ENCODE measurements around the gene PAM. TPM values are rescaled to one million over a fixed set of nuclear protein-coding genes. Genes with fewer than 3 reads are reported as not detected.
A peak's percentile ranks its signal among the peaks of the same experiment; 100 is the strongest.

PAM gene
- total RNA-seq, 1 experiment from 2014 or later, result 31.9 TPM

- no peaks in the 10 kb centered on the region for H3K79me2 ChIP-seq (ENCODE audit: low read length)
- H2AFZ ChIP-seq (ENCODE audit: low read length), result no peak overlapping the region
- DNase-seq, result no peak
- H3K4me2 ChIP-seq (ENCODE audit: low read depth, low read length, poor library complexity, severe bottlenecking), result no peak overlapping the region
- H3K9me2 ChIP-seq (replicated peaks; ENCODE audit: insufficient read depth, low read length), result no peaks in the 10 kb centered on the region
- no peaks in the 10 kb centered on the region for H3K27me3 ChIP-seq (ENCODE audit: low read length)
- H4K20me1 ChIP-seq (ENCODE audit: insufficient read depth, low read depth, low read length), result no peaks in the 10 kb centered on the region
- no peak overlapping the region for H3K4me3 ChIP-seq (ENCODE audit: low read length)
- H3K36me3 ChIP-seq (ENCODE audit: insufficient read depth, low read length), result no peaks in the 10 kb centered on the region
- H3K9me3 ChIP-seq (ENCODE audit: low read length), result no peaks in the 10 kb centered on the region
- H3K9ac ChIP-seq (ENCODE audit: low read length), result no peak overlapping the region
- no peak overlapping the region for H3K27ac ChIP-seq (ENCODE audit: low read length)
- no peaks in the 10 kb centered on the region for H3K4me1 ChIP-seq (ENCODE audit: low read length)
These were observed 206.6 kb downstream of the PAM start for GRCh38 chr5:102961671-102962070.

GRCh38 chr5:102965653-102966052, 210.5 kb downstream of the PAM start:
- no peaks in the 10 kb centered on the region for H3K36me3 ChIP-seq (ENCODE audit: insufficient read depth, low read length)
- H3K9me3 ChIP-seq (ENCODE audit: low read length), result no peaks in the 10 kb centered on the region
- H3K9me2 ChIP-seq (replicated peaks; ENCODE audit: insufficient read depth, low read length), result no peaks in the 10 kb centered on the region
- no peaks in the 10 kb centered on the region for H3K79me2 ChIP-seq (ENCODE audit: low read length)
- no peaks in the 10 kb centered on the region for H3K4me1 ChIP-seq (ENCODE audit: low read length)
- H3K27ac ChIP-seq (ENCODE audit: low read length), result no peak overlapping the region
- H3K27me3 ChIP-seq (ENCODE audit: low read length), result no peaks in the 10 kb centered on the region
- no peak overlapping the region for H3K4me3 ChIP-seq (ENCODE audit: low read length)
- H3K9ac ChIP-seq (ENCODE audit: low read length), result no peak overlapping the region
- H4K20me1 ChIP-seq (ENCODE audit: insufficient read depth, low read depth, low read length), result no peaks in the 10 kb centered on the region
- DNase-seq, result no peak
- no peak overlapping the region for H2AFZ ChIP-seq (ENCODE audit: low read length)
- H3K4me2 ChIP-seq (ENCODE audit: low read depth, low read length, poor library complexity, severe bottlenecking), result no peak overlapping the region

GRCh38 chr5:102969641-102970040, 214.5 kb downstream of the PAM start:
- Histone ChIP-seq H3K9me3 (ENCODE audit: low read length) (no peaks in the 10 kb centered on the region), H3K9me2 (replicated peaks; ENCODE audit: insufficient read depth, low read length) (no peaks in the 10 kb centered on the region), H3K4me2 (ENCODE audit: low read depth, low read length, poor library complexity, severe bottlenecking) (no peak overlapping the region), H3K9ac (ENCODE audit: low read length) (no peak overlapping the region), H2AFZ (ENCODE audit: low read length) (no peak overlapping the region), H3K27me3 (ENCODE audit: low read length) (no peaks in the 10 kb centered on the region), H3K27ac (ENCODE audit: low read length) (no peak overlapping the region), H3K36me3 (ENCODE audit: insufficient read depth, low read length) (no peaks in the 10 kb centered on the region), H4K20me1 (ENCODE audit: insufficient read depth, low read depth, low read length) (no peaks in the 10 kb centered on the region), H3K4me3 (ENCODE audit: low read length) (no peak overlapping the region), H3K4me1 (ENCODE audit: low read length) (no peaks in the 10 kb centered on the region), H3K79me2 (ENCODE audit: low read length) (no peaks in the 10 kb centered on the region)
- DNase-seq, result no peak

GRCh38 chr5:102971676-102972293, 216.7 kb downstream of the PAM start:
- H3K4me1 ChIP-seq (ENCODE audit: low read length), result no peaks in the 10 kb centered on the region
- no peaks in the 10 kb centered on the region for H3K9me3 ChIP-seq (ENCODE audit: low read length)
- H3K27me3 ChIP-seq (ENCODE audit: low read length), result no peaks in the 10 kb centered on the region
- no peak overlapping the region for H2AFZ ChIP-seq (ENCODE audit: low read length)
- H3K4me3 ChIP-seq (ENCODE audit: low read length), result no peak overlapping the region
- H3K79me2 ChIP-seq (ENCODE audit: low read length), result no peaks in the 10 kb centered on the region
- no peak overlapping the region for H3K9ac ChIP-seq (ENCODE audit: low read length)
- DNase-seq, result peak; percentile 53
- no peaks in the 10 kb centered on the region for H3K36me3 ChIP-seq (ENCODE audit: insufficient read depth, low read length)
- no peaks in the 10 kb centered on the region for H4K20me1 ChIP-seq (ENCODE audit: insufficient read depth, low read depth, low read length)
- no peaks in the 10 kb centered on the region for H3K9me2 ChIP-seq (replicated peaks; ENCODE audit: insufficient read depth, low read length)
- H3K27ac ChIP-seq (ENCODE audit: low read length), result no peak overlapping the region
- no peak overlapping the region for H3K4me2 ChIP-seq (ENCODE audit: low read depth, low read length, poor library complexity, severe bottlenecking)

GRCh38 chr5:102974177-102974576, 219.1 kb downstream of the PAM start:
- no peaks in the 10 kb centered on the region for H3K27me3 ChIP-seq (ENCODE audit: low read length)
- H3K36me3 ChIP-seq (ENCODE audit: insufficient read depth, low read length), result no peaks in the 10 kb centered on the region
- H3K4me1 ChIP-seq (ENCODE audit: low read length), result no peaks in the 10 kb centered on the region
- H3K9me3 ChIP-seq (ENCODE audit: low read length), result no peaks in the 10 kb centered on the region
- no peaks in the 10 kb centered on the region for H3K9me2 ChIP-seq (replicated peaks; ENCODE audit: insufficient read depth, low read length)
- no peak overlapping the region for H3K9ac ChIP-seq (ENCODE audit: low read length)
- H4K20me1 ChIP-seq (ENCODE audit: insufficient read depth, low read depth, low read length), result no peaks in the 10 kb centered on the region
- no peak for DNase-seq
- H3K27ac ChIP-seq (ENCODE audit: low read length), result no peak overlapping the region
- H3K4me2 ChIP-seq (ENCODE audit: low read depth, low read length, poor library complexity, severe bottlenecking), result no peak overlapping the region
- H3K79me2 ChIP-seq (ENCODE audit: low read length), result no peaks in the 10 kb centered on the region
- no peak overlapping the region for H2AFZ ChIP-seq (ENCODE audit: low read length)
- no peak overlapping the region for H3K4me3 ChIP-seq (ENCODE audit: low read length)

- Histone ChIP-seq H3K4me1 (ENCODE audit: low read length) (no peaks in the 10 kb centered on the region), H3K4me2 (ENCODE audit: low read depth, low read length, poor library complexity, severe bottlenecking) (no peak overlapping the region)
These were observed 219.9 kb downstream of the PAM start for GRCh38 chr5:102975045-102975444.

GRCh38 chr5:102975457-102976182, 220.5 kb downstream of the PAM start:
- Histone ChIP-seq H3K9ac (ENCODE audit: low read length) (no peak overlapping the region), H3K27me3 (ENCODE audit: low read length) (no peaks in the 10 kb centered on the region), H2AFZ (ENCODE audit: low read length) (no peak overlapping the region), H4K20me1 (ENCODE audit: insufficient read depth, low read depth, low read length) (no peaks in the 10 kb centered on the region), H3K4me1 (ENCODE audit: low read length) (no peaks in the 10 kb centered on the region), H3K9me2 (replicated peaks; ENCODE audit: insufficient read depth, low read length) (no peaks in the 10 kb centered on the region), H3K4me3 (ENCODE audit: low read length) (no peak overlapping the region), H3K36me3 (ENCODE audit: insufficient read depth, low read length) (no peaks in the 10 kb centered on the region), H3K79me2 (ENCODE audit: low read length) (no peaks in the 10 kb centered on the region), H3K4me2 (ENCODE audit: low read depth, low read length, poor library complexity, severe bottlenecking) (no peak overlapping the region), H3K27ac (ENCODE audit: low read length) (no peak overlapping the region), H3K9me3 (ENCODE audit: low read length) (no peaks in the 10 kb centered on the region)
- no peak for DNase-seq

More at GRCh38 chr5:102975045-102975444, 219.9 kb downstream of the PAM start:
- DNase-seq, result no peak
- no peaks in the 10 kb centered on the region for H3K9me3 ChIP-seq (ENCODE audit: low read length)
- no peaks in the 10 kb centered on the region for H3K27me3 ChIP-seq (ENCODE audit: low read length)
- no peak overlapping the region for H3K4me3 ChIP-seq (ENCODE audit: low read length)
- H3K27ac ChIP-seq (ENCODE audit: low read length), result no peak overlapping the region
- H3K9ac ChIP-seq (ENCODE audit: low read length), result no peak overlapping the region
- no peaks in the 10 kb centered on the region for H3K9me2 ChIP-seq (replicated peaks; ENCODE audit: insufficient read depth, low read length)
- no peaks in the 10 kb centered on the region for H3K79me2 ChIP-seq (ENCODE audit: low read length)
- H4K20me1 ChIP-seq (ENCODE audit: insufficient read depth, low read depth, low read length), result no peaks in the 10 kb centered on the region
- H2AFZ ChIP-seq (ENCODE audit: low read length), result no peak overlapping the region
- H3K36me3 ChIP-seq (ENCODE audit: insufficient read depth, low read length), result no peaks in the 10 kb centered on the region

- Histone ChIP-seq H3K79me2 (ENCODE audit: low read length) (no peaks in the 10 kb centered on the region), H3K27me3 (ENCODE audit: low read length) (no peaks in the 10 kb centered on the region)
These were observed 227.0 kb downstream of the PAM start for GRCh38 chr5:102981957-102982635.

More at GRCh38 chr5:102981957-102982635, 227.0 kb downstream of the PAM start:
- Histone ChIP-seq H3K27ac (ENCODE audit: low read length) (no peak overlapping the region), H3K36me3 (ENCODE audit: insufficient read depth, low read length) (no peaks in the 10 kb centered on the region), H3K9ac (ENCODE audit: low read length) (no peak overlapping the region), H3K4me2 (ENCODE audit: low read depth, low read length, poor library complexity, severe bottlenecking) (no peak overlapping the region), H3K9me2 (replicated peaks; ENCODE audit: insufficient read depth, low read length) (no peaks in the 10 kb centered on the region), H4K20me1 (ENCODE audit: insufficient read depth, low read depth, low read length) (no peaks in the 10 kb centered on the region), H3K4me3 (ENCODE audit: low read length) (no peak overlapping the region), H2AFZ (ENCODE audit: low read length) (no peak overlapping the region), H3K4me1 (ENCODE audit: low read length) (no peaks in the 10 kb centered on the region), H3K9me3 (ENCODE audit: low read length) (peaks cover 6% of the 10 kb centered on the region; the same call in 1 of the 2 replicates)
- no peak for DNase-seq
